HEK293 (cell line): ENCODE data around the gene TCEAL3.

Experiments
- CTCF ChIA-PET: fragments of 350-600 bp; formaldehyde crosslinking; extraction: SDS; loops from one replicate; lab custom pipeline; 2021; ENCODE audit warnings: antibody characterized with exemption; lab: Yijun Ruan, JAX
- POLR2A ChIA-PET: fragments of 300-600 bp; formaldehyde crosslinking; extraction: SDS; loops from one replicate; lab custom pipeline; 2020; ENCODE audit warnings: antibody characterized with exemption, inconsistent platforms; lab: Yijun Ruan, JAX
- H3K27ac ChIP-seq: fragments of 200-500 bp; sonication (Bioruptor generic); 2 replicates; pipeline ENCODE4 v1.5.1; 2014; ENCODE audit warnings: low read depth, low read length, control low read depth, inconsistent platforms; ENCODE audit errors: extremely low read depth
- H3K36me3 ChIP-seq, 2 experiments: fragments of 200-500 bp in 1 of 2; sonication (Bioruptor generic) in 1 of 2; 1 replicate in 1 of 2; 2 replicates in 1 of 2; pipeline ENCODE4 v1.5.1; 2014 to 2017; ENCODE audit warnings: inconsistent platforms in 2 of 2, low read length in 2 of 2; ENCODE audit not compliant: control insufficient read depth in 2 of 2, insufficient read depth in 1 of 2
- H3K4me1 ChIP-seq: fragments of 200-500 bp; sonication (Bioruptor generic); 2 replicates; pipeline ENCODE4 v1.5.1; 2014; ENCODE audit warnings: mild to moderate bottlenecking, low read length, inconsistent platforms; ENCODE audit not compliant: control insufficient read depth, insufficient read depth
- H3K4me3 ChIP-seq: 2 replicates; pipeline ENCODE4 v1.5.1; 2011; ENCODE audit warnings: low read depth, mild to moderate bottlenecking, control low read depth, low read length, moderate library complexity
- H3K9me3 ChIP-seq: fragments of 200-500 bp; sonication (Bioruptor generic); 2 replicates; pipeline ENCODE4 v1.5.1; 2014; ENCODE audit warnings: low read depth, low read length, inconsistent platforms; ENCODE audit not compliant: control insufficient read depth, insufficient read depth
- AEBP2 ChIP-seq: fragments of 450-650 bp; formaldehyde crosslinking; IDR thresholded peaks from 2 replicates; pipeline ENCODE4 v1.5.1; 2016; ENCODE audit warnings: missing biosample characterization, missing genetic modification characterization, borderline replicate concordance
- GLI2 ChIP-seq: fragments of 450-650 bp; formaldehyde crosslinking; IDR thresholded peaks from 2 replicates; pipeline ENCODE4; 2017; ENCODE audit warnings: missing biosample characterization, missing genetic modification characterization, low read depth, borderline replicate concordance
- PRDM2 ChIP-seq: fragments of 450-650 bp; formaldehyde crosslinking; IDR thresholded peaks from 2 replicates; pipeline ENCODE4 v1.5.1; 2016; ENCODE audit warnings: missing biosample characterization, missing genetic modification characterization, borderline replicate concordance
- SCRT2 ChIP-seq: fragments of 450-650 bp; formaldehyde crosslinking; IDR thresholded peaks from 2 replicates; pipeline ENCODE4 v1.5.1; 2016; ENCODE audit warnings: missing biosample characterization, missing genetic modification characterization
- YY2 ChIP-seq: fragments of 450-650 bp; formaldehyde crosslinking; IDR thresholded peaks from 2 replicates; pipeline ENCODE4 v1.5.1; 2016; ENCODE audit warnings: missing biosample characterization, missing genetic modification characterization
- ZBTB11 ChIP-seq: fragments of 450-650 bp; formaldehyde crosslinking; conservative IDR thresholded peaks from 2 replicates; pipeline ENCODE4 v1.5.1; 2016; ENCODE audit warnings: low read depth, missing biosample characterization, missing genetic modification characterization
- ZBTB26 ChIP-seq: fragments of 450-650 bp; formaldehyde crosslinking; optimal IDR thresholded peaks from 2 replicates; pipeline ENCODE3; 2016; ENCODE audit warnings: missing biosample characterization, mild to moderate bottlenecking, missing genetic modification characterization
- ZNF138 ChIP-seq: fragments of 450-650 bp; formaldehyde crosslinking; IDR thresholded peaks from 2 replicates; pipeline ENCODE4 v1.5.1; 2016; ENCODE audit warnings: missing biosample characterization, missing genetic modification characterization, borderline replicate concordance
- ZNF2 ChIP-seq: fragments of 450-650 bp; formaldehyde crosslinking; IDR thresholded peaks from 2 replicates; pipeline ENCODE4 v1.5.1; 2016; ENCODE audit warnings: missing biosample characterization, missing genetic modification characterization
- ZNF221 ChIP-seq: fragments of 450-650 bp; formaldehyde crosslinking; IDR thresholded peaks from 2 replicates; pipeline ENCODE4 v1.5.1; 2017; ENCODE audit warnings: missing biosample characterization, missing genetic modification characterization, borderline replicate concordance
- ZNF26 ChIP-seq: fragments of 450-650 bp; formaldehyde crosslinking; IDR thresholded peaks from 2 replicates; pipeline ENCODE4 v1.5.1; 2016; ENCODE audit warnings: missing biosample characterization, missing genetic modification characterization
- ZNF391 ChIP-seq: fragments of 450-650 bp; formaldehyde crosslinking; IDR thresholded peaks from 2 replicates; pipeline ENCODE4 v1.5.1; 2016; ENCODE audit warnings: low read depth, missing biosample characterization, missing genetic modification characterization, borderline replicate concordance
- ZNF416 ChIP-seq: fragments of 450-650 bp; formaldehyde crosslinking; IDR thresholded peaks from 2 replicates; pipeline ENCODE4 v1.5.1; 2016; ENCODE audit warnings: missing biosample characterization, missing genetic modification characterization
- ZNF571 ChIP-seq: fragments of 450-650 bp; formaldehyde crosslinking; IDR thresholded peaks from 2 replicates; pipeline ENCODE4 v1.5.0; 2017; ENCODE audit warnings: missing biosample characterization, missing genetic modification characterization
- ZNF585B ChIP-seq: fragments of 450-650 bp; formaldehyde crosslinking; IDR thresholded peaks from 2 replicates; pipeline ENCODE4 v1.5.1; 2016; ENCODE audit warnings: missing biosample characterization, missing genetic modification characterization
- ZNF654 ChIP-seq: fragments of 450-650 bp; formaldehyde crosslinking; IDR thresholded peaks from 2 replicates; pipeline ENCODE4 v1.5.1; 2016; ENCODE audit warnings: low read depth, missing biosample characterization, missing genetic modification characterization
- ZNF660 ChIP-seq: fragments of 450-650 bp; IDR thresholded peaks from 2 replicates; pipeline ENCODE4 v1.5.1; 2018; ENCODE audit warnings: missing biosample characterization, mild to moderate bottlenecking, missing genetic modification characterization
- ZNF701 ChIP-seq: fragments of 450-650 bp; formaldehyde crosslinking; IDR thresholded peaks from 2 replicates; pipeline ENCODE4 v1.5.1; 2016; ENCODE audit warnings: missing biosample characterization, missing genetic modification characterization
- ZSCAN23 ChIP-seq: fragments of 450-650 bp; formaldehyde crosslinking; IDR thresholded peaks from 2 replicates; pipeline ENCODE4 v1.5.1; 2016; ENCODE audit warnings: missing biosample characterization, missing genetic modification characterization
- ZSCAN5A ChIP-seq: fragments of 450-650 bp; formaldehyde crosslinking; IDR thresholded peaks from 2 replicates; pipeline ENCODE4 v1.5.1; 2016; ENCODE audit warnings: missing biosample characterization, missing genetic modification characterization

The TCEAL3 gene

GRCh38 chrX:103585411-103586313 is 22.1 kb upstream of the TCEAL3 start, which contains the start of gene TCEAL4 (continued):
- TF ChIP-seq ZSCAN23 (tag by site-specific recombination) (no peak), ZNF391 (tag by site-specific recombination) (no peak), ZNF416 (tag by site-specific recombination) (no peak), ZNF660 (tag by site-specific recombination) (no peak), ZBTB26 (tag by site-specific recombination) (peak; percentile 24), ZNF585B (no peak), ZNF701 (tag by site-specific recombination) (no peak), ZNF26 (tag by site-specific recombination) (no peak), ZNF654 (tag by site-specific recombination) (no peak), ZNF571 (tag by site-specific recombination) (no peak), AEBP2 (no peak), YY2 (tag by site-specific recombination) (no peak), SCRT2 (tag by site-specific recombination) (no peak), ZNF221 (tag by site-specific recombination) (no peak)
- TF ChIP-seq, all 188 proteins: peak for 16

- H3K36me3 ChIP-seq, result peaks cover 4 to 26% of the 10 kb centered on the region in 2 experiments; a peak in 2 of 3 replicates
- H3K4me3 ChIP-seq, result peak overlapping the region; percentile 55
- POLR2A ChIA-PET, result no interaction called here
- no peaks in the 10 kb centered on the region for H3K4me1 ChIP-seq
- H3K27ac ChIP-seq, result peak overlapping the region; percentile 17; the same call in 1 of the 2 replicates
- H3K9me3 ChIP-seq, result no peaks in the 10 kb centered on the region
- CTCF ChIA-PET, result no interaction called here
- TF ChIP-seq GLI2 (tag by site-specific recombination), result no peak
- TF ChIP-seq ZNF2 (tag by site-specific recombination), result no peak
- no peak for TF ChIP-seq PRDM2
- TF ChIP-seq ZSCAN5A (tag by site-specific recombination), result no peak
- TF ChIP-seq ZNF138 (tag by site-specific recombination), result no peak
- no peak for TF ChIP-seq YY2 (tag by site-specific recombination)
- no peak for TF ChIP-seq ZBTB11
These were observed 21.5 kb upstream of the TCEAL3 start for GRCh38 chrX:103586314-103586646.
